Astrocyte (in vitro differentiated cells and primary cell): ENCODE results near the gene GPRC5B.

Experiments
- EZH2 ChIP-seq: IDR thresholded peaks from 2 replicates; pipeline ENCODE4 v1.6.1; 2012; ENCODE audit warnings: mild to moderate bottlenecking, low read length, inconsistent platforms; ENCODE audit not compliant: insufficient read depth
- TF ChIP-seq, protein P1 (sequence below): IDR thresholded peaks from 2 replicates; pipeline ENCODE4 v1.5.1; 2011; ENCODE audit warnings: low read depth, mild to moderate bottlenecking, inconsistent platforms, low read length, moderate library complexity; ENCODE audit not compliant: insufficient read depth

DNA sequence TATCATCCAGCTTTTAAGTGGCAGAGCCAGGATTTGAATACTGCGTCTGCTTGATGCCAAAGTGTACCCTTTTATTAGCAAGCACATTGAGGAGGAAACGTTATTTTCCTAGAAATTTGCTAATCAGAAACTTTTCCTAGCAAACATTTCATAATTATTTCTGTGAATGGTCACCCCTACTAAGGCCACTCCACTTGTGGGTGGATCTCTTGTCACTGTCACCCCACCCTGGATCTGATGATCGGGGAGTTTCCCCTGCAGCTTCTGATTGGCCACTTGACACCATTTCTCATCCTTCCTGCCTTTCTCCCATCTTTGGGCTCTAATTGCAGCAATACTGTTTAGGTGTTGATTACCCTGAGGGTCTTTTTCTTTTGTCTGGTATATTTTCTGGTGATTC lies 35.9 kb downstream of the GPRC5B start:
- TF ChIP-seq, protein P1, sequence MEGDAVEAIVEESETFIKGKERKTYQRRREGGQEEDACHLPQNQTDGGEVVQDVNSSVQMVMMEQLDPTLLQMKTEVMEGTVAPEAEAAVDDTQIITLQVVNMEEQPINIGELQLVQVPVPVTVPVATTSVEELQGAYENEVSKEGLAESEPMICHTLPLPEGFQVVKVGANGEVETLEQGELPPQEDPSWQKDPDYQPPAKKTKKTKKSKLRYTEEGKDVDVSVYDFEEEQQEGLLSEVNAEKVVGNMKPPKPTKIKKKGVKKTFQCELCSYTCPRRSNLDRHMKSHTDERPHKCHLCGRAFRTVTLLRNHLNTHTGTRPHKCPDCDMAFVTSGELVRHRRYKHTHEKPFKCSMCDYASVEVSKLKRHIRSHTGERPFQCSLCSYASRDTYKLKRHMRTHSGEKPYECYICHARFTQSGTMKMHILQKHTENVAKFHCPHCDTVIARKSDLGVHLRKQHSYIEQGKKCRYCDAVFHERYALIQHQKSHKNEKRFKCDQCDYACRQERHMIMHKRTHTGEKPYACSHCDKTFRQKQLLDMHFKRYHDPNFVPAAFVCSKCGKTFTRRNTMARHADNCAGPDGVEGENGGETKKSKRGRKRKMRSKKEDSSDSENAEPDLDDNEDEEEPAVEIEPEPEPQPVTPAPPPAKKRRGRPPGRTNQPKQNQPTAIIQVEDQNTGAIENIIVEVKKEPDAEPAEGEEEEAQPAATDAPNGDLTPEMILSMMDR: no peak
- no peak for TF ChIP-seq EZH2
